RWPE1 (cell line): ENCODE results near the gene PPP1R9B.

Experiments used
- CTCF ChIA-PET: fragments of 350-600 bp; sonication (Branson Sonifier 250); formaldehyde crosslinking; extraction: SDS; loops from one replicate; lab custom pipeline; 2021; lab: Yijun Ruan, JAX
- POLR2A ChIA-PET: fragments of 400-600 bp; formaldehyde crosslinking; extraction: SDS; loops from one replicate; lab custom pipeline; 2020; ENCODE audit warnings: antibody characterized with exemption; ENCODE audit not compliant: low non-redundant PET; lab: Yijun Ruan, JAX
- DNase-seq: peaks from one replicate; pipeline ENCODE4 v3.0.0; 2012; ENCODE audit warnings: low spot score
- H3K27ac ChIP-seq: fragments of 450-650 bp; 2 replicates; pipeline ENCODE4 v1.5.1; 2017
- TF ChIP-seq, protein P1 (sequence below): fragments of 450-650 bp; conservative IDR thresholded peaks from 2 replicates; pipeline ENCODE4 v1.5.1; 2017; ENCODE audit warnings: low read depth, mild to moderate bottlenecking

PPP1R9B gene

DNA sequence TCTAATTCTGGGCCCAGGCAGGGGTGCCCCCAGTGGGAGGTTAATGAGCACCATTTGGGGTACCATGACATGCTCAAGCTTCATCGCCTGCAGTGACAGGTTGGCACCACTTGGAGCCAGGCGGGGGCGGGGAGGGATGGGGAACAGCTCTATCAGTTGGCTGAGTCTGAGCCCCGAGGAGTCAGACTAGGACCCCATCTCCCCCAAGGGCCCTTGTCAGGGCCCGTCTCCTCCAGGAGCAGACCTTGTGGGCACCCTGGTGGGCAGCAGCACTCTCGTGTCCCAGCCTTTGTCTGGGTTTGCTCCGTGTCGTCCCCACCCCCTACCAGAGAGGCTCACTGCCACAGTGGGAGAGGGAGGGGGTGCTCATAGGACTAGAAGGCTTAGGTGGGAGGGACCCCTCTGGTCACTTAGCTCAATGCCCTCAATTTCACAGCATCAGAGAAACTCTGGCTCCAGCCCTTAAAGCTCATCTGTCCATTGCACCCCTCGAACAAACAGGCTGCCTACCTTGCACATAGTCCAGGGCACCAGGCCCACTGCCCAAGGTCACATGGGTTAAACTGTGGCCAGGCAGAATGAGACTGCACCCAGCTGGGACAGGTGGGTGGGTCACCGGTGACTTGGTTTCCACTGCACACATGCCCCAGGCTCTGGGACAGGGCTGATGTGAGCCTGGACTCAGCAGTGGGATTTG lies 4.1 kb downstream of the PPP1R9B start:
- ChIA-PET POLR2A (no interaction called here), CTCF (interaction anchor here (0.5 kb wide), 1 partner anchor 1020 kb away, joined by 3 read pairs; no protein-coding TSS in a partner anchor)
- no peak for DNase-seq
- TF ChIP-seq, protein P1, sequence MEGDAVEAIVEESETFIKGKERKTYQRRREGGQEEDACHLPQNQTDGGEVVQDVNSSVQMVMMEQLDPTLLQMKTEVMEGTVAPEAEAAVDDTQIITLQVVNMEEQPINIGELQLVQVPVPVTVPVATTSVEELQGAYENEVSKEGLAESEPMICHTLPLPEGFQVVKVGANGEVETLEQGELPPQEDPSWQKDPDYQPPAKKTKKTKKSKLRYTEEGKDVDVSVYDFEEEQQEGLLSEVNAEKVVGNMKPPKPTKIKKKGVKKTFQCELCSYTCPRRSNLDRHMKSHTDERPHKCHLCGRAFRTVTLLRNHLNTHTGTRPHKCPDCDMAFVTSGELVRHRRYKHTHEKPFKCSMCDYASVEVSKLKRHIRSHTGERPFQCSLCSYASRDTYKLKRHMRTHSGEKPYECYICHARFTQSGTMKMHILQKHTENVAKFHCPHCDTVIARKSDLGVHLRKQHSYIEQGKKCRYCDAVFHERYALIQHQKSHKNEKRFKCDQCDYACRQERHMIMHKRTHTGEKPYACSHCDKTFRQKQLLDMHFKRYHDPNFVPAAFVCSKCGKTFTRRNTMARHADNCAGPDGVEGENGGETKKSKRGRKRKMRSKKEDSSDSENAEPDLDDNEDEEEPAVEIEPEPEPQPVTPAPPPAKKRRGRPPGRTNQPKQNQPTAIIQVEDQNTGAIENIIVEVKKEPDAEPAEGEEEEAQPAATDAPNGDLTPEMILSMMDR = 0 out of 2 replicates have a peak, but pooled peaks have one; percentile 14
- peak overlapping the region; percentile 98 for H3K27ac ChIP-seq

DNA sequence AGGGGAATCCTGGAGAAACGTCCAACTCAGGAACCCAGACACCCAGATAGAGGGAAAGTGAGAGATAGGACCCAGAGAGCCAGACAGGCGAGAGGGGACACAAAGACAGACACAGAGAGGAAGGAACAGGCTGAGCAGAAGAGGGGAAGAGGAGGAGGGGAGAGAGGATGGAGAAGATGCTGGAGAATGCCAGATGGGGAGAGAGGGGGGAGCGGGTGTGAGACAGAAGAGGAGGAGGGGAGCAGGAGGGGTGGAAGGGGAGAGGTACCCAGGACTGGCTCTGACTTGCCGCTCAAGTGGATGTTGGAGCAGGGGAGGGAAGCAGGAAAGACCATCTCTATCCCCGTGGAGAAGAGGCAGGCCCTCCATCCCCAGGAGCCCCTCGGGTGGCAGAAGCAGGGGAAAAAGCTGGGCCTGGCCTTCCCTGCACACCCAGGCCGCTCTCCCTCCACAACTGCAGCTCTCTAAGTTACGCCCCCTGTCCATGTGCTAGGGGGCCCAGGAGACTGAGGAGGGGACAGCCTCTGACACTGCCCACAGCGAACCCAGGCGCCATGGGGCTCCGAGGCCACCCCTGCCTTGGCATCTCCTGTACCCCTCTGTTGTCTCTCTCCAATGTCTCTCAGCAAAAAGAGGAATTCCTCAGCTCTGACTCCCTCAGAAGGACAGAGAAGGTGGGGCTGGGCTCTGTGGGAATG lies 4.8 kb downstream of the PPP1R9B start:
- no peak for DNase-seq
- H3K27ac ChIP-seq = peak overlapping the region; percentile 98
- TF ChIP-seq, protein P1 = no peak
- POLR2A ChIA-PET = no interaction called here
- CTCF ChIA-PET = interaction anchor here (0.5 kb wide), 1 partner anchor 1021 kb away, joined by 3 read pairs; no protein-coding TSS in a partner anchor

DNA sequence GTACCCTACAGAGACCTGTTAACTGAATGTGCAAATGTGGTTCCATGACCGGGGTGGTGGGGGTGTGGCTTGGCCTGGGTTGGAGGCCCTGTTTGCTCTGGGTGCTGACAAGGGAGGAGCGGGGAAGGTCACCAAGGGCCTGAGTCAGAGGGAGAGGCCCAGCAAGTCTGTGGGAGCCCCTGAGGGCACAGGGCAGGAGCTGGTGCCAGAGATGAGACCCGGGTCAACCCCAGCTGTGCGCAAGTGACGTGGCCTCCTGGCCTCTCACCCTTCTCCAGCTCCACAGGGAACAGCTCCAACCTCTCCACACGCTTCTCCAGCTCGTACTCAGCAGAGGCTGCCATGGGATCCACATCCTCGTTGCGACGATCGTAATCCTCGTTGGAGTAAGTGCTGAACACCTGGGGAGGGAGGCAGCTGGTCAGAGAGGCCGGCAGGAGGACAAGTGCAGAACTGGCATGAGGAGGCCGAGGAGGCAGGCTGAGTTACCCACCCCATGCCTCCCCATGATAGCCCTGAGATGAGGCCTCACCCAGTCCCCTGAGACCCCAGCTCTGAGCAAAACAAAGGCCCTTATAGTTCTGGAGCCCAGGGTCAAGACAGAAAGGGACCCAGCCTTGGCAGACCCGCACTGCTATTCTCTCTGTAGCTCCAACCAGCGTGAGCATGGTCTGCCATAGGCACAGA lies 5.5 kb downstream of the PPP1R9B start:
- ChIA-PET CTCF (interaction anchor here (0.6 kb wide), 1 partner anchor 46 kb away, joined by 3 read pairs; no protein-coding TSS in a partner anchor), POLR2A (no interaction called here)
- H3K27ac ChIP-seq = peak overlapping the region; percentile 98
- TF ChIP-seq, protein P1 = no peak
- no peak for DNase-seq

DNA sequence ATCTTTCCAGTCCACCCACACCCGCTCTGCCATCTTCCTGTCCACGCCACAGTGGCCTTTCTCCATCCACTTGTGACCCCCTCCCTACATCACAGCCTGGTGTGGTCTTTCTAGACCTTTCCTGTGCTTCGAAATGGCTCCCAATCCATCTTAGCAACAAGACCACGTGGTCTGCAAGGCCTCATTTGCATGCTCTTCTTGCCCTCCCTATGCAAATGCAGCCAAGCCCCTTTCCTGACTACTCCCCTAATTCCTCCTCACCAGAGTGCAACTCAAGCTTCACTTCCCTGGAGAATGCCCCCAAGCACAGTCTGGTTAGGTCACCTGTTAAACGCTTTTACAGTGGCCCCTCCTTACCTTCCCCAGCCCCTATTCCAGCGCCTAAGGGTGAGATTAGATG lies 6.1 kb downstream of the PPP1R9B start:
- no peak for DNase-seq
- peak overlapping the region; percentile 98 for H3K27ac ChIP-seq

DNA sequence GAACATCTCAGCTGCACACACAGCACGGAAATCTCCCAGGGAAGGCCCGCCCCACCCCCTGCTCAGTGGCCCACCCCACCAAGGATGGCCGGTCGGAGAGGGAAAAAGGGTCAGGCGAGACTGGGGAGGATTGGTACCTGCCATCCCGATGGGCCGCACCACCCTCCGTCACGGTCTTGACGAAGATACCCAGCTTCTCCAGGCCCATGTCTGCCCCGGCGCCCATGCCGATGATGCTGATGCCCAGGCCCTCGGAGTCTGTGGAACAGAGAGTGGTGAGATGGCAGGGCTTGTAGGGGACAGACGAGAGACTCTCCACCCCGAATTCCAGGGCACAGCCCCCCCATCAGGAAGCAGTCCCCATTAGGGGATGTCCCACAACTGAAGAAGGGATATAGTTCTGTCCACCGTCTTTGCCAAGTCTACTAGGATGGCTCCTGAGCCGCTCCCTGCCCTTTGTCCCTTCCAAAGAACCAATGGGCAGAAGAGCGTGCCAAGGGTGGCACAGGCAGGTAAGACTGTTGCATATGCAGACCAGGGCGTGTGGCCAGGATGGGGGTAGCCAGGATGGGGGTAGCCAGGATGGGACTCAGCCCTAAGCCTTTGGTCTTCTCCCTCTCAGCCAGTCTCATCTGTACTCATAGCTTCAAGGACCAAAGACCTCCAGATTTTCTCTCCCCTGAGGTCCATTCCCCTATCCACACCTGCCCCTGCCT lies 6.9 kb downstream of the PPP1R9B start:
- peak overlapping the region; percentile 98 for H3K27ac ChIP-seq
- TF ChIP-seq, protein P1 = no peak
- no peak for DNase-seq
- CTCF ChIA-PET = interaction anchor here (0.7 kb wide), 1 partner anchor 39 kb away, joined by 4 read pairs; no protein-coding TSS in a partner anchor
- POLR2A ChIA-PET = no interaction called here

More for the DNA sequence above, 6.1 kb downstream of the PPP1R9B start:
- TF ChIP-seq, protein P1 = no peak
- POLR2A ChIA-PET = no interaction called here
- CTCF ChIA-PET = interaction anchor here (0.6 kb wide), 1 partner anchor 47 kb away, joined by 3 read pairs; no protein-coding TSS in a partner anchor
